Inflammatory macrophage treated with lipopolysaccharide for 1 hour (primary cell): ENCODE results near the gene TPCN1.

Source experiments
- DNase-seq, 2 donors: peaks; one replicate each; pipeline ENCODE4 v3.0.0-alpha.2; 2020 to 2022

TPCN1 gene

GRCh38 chr12:113347107-113347506 is 125.8 kb downstream of the TPCN1 start:
- no peak for DNase-seq

DNA sequence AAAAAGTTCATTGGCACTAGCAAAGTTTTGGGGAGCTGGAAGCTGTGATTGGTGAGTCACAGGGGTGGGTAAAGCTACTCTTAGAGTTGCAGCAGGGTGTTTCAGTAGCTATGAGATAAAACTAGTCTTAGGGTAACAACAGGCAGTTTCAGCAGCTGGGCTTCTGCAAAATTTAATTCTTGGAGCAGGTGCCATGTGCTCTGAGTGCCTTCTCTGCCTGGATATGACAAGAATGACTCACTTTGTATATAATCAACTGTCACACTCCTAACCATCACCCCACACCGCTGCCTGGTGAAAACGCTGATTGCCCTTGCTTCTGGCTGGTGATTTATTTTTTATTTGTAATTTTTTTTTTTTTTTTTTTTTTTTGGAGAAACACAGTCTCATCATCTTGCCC is 126.6 kb downstream of the TPCN1 start:
- DNase-seq = no peak
